ENCODE data around the gene TRIM9.
A peak's percentile ranks its signal among the peaks of the same experiment; 100 is the strongest.

TRIM9 gene

GRCh38 chr14:51094282-51094821, 553 bp downstream of the TRIM9 start:
- no peak for TF ChIP-seq CTCF (IDR thresholded peaks at IDR 0.05; ENCODE audit: low read length, missing control alignments)
- H3K4me3 ChIP-seq (replicated peaks; ENCODE audit: low read depth, low read length) = peak overlapping the region; percentile 64
- DNase-seq (ENCODE audit: low read depth) = no peak

GRCh38 chr14:51093371-51094281, 1.3 kb downstream of the TRIM9 start:
- no peak for DNase-seq (ENCODE audit: low read depth)
- peak; percentile 4 for TF ChIP-seq CTCF (IDR thresholded peaks at IDR 0.05; ENCODE audit: low read length, missing control alignments)
- H3K4me3 ChIP-seq (replicated peaks; ENCODE audit: low read depth, low read length) = no peak overlapping the region

GRCh38 chr14:51092965-51093364, 1.9 kb downstream of the TRIM9 start:
- no peak overlapping the region for H3K4me3 ChIP-seq (replicated peaks; ENCODE audit: low read depth, low read length)
- no peak for DNase-seq (ENCODE audit: low read depth)
- no peak for TF ChIP-seq CTCF (IDR thresholded peaks at IDR 0.05; ENCODE audit: low read length, missing control alignments)

DNA sequence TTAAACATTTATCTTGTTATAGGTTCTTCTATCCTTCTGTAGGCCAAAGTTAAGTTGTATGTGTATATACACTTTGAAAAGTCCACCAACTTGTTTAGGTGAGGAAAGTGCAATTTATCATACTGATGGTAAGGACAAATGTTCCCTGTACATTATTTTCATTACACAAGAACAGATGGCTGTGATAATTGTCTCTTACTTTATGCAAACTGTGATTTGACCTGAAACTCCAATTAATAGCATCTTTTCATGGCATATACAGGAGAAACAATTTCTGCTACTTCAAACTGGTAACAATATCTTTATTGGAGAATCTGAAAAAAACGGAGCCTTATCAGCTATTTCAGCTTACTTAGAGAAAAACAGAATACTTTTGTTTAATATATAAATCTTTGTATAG, 5.6 kb downstream of the TRIM9 start:
- no peak for TF ChIP-seq CTCF (IDR thresholded peaks at IDR 0.05; ENCODE audit: low read length, missing control alignments)
- H3K4me3 ChIP-seq (replicated peaks; ENCODE audit: low read depth, low read length) = no peak overlapping the region
- DNase-seq (ENCODE audit: low read depth) = no peak

DNA sequence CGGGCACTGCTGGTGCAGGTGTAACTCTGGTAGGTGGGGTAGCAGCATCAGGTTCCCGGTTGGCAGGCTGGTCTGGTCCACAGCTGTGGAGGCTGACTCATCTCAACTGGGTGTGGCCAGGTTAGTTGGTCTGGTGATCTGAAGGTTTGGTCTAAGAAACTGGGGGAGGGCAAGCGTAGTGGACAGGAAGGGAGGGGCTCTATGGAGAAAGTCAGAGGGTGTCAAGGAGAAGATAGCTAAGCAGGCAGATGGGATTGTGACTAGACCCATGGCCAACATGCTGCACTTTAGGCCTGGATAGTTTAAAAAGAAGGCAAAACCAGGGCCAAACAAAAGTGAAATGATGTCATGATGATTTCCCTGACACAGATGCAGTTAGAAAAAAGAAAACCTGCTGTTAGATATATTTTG, 7.9 kb downstream of the TRIM9 start:
- no peak for DNase-seq (ENCODE audit: low read depth)
- TF ChIP-seq CTCF (IDR thresholded peaks at IDR 0.05; ENCODE audit: low read length, missing control alignments) = no peak
- H3K4me3 ChIP-seq (replicated peaks; ENCODE audit: low read depth, low read length) = no peak overlapping the region

DNA sequence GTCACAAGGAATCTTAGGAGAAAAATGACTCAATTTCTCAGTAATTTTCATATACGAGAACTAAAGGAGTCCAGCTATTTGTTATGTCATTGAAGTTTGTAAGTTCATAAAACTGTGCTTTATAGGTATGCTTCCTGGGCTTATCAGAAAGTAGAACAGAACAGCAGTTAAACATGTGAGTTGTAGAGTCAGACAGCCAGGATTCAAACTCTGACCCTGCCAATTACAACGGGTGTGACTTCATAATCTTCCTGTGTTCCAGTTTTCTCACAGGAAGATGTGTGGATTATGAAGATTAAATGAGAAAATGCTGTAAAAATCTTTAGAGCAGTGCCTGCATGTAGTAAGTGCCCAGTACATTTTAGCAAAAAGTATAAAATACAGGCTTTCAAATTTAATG, 8.9 kb downstream of the TRIM9 start:
- no peak overlapping the region for H3K4me3 ChIP-seq (replicated peaks; ENCODE audit: low read depth, low read length)
- no peak for DNase-seq (ENCODE audit: low read depth)
- no peak for TF ChIP-seq CTCF (IDR thresholded peaks at IDR 0.05; ENCODE audit: low read length, missing control alignments)

Data from fibroblast of pulmonary artery (primary cell).